ENCODE measurements around the gene MSH3. TPM values are rescaled to one million over a fixed set of nuclear protein-coding genes. Genes with fewer than 3 reads are reported as not detected.

MSH3 gene
- total and polyA plus RNA-seq, 2 of the 8 experiments (the other 6 are each of a cell fraction or from before 2014, with no cell fraction given), result 3.6 to 22.6 TPM

DNA sequence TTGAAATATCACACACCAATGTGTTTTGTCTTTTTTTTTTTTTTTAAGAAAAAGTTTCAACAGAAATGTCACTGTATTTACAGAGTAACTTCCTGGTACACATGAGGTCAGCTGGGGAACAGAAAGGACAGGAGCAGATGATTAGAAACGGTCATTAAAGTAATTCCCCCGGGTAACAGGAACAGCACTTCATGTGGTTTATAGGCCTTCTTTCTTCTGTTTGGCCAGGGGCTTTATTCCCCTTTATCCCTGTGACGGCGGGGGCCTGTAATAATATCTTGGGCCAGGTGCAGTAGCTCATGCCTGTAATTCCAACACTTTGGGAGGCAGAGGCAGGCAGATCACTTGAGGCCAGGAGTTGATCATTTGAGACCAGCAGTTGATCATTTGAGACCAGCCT, 30.5 kb upstream of the MSH3 start:
- H3K4me2 ChIP-seq (ENCODE audit: insufficient read depth in 1 of 2, low read depth in 2 of 2, low read length in 2 of 2), result no peak overlapping the region
- no peak for TF ChIP-seq GTF2F1 (IDR thresholded peaks at IDR 0.05; ENCODE audit: borderline replicate concordance, low read depth, low read length)
- TF ChIP-seq SIRT6 (IDR thresholded peaks at IDR 0.05; ENCODE audit: low read length), result no peak
- no peak for TF ChIP-seq SUZ12 (IDR thresholded peaks at IDR 0.05; ENCODE audit: low read length)
- no peak for TF ChIP-seq SIN3A (conservative IDR thresholded peaks at IDR 0.05 in 1 of 2, IDR thresholded peaks at IDR 0.05 in 1 of 2; ENCODE audit: low read depth in 1 of 2, low read length in 2 of 2)
- no peak for TF ChIP-seq EP300 (IDR thresholded peaks at IDR 0.05; ENCODE audit: borderline replicate concordance in 1 of 2, low read depth in 2 of 2, low read length in 2 of 2)
- no peak for TF ChIP-seq CREB1 (IDR thresholded peaks at IDR 0.05)
- no peak overlapping the region for H2BK12ac ChIP-seq (ENCODE audit: low read depth, low read length)
- no peaks in the 10 kb centered on the region for H3K4me1 ChIP-seq (replicated peaks in 1 of 4; ENCODE audit: control insufficient read depth in 3 of 4, insufficient read depth in 4 of 4, low read length in 3 of 4)
- peaks cover 0 to 5% (median 0%) of the 10 kb centered on the region in 4 experiments; a peak in 3 of 8 replicates for H3K36me3 ChIP-seq (ENCODE audit: control insufficient read depth in 2 of 4, insufficient read depth in 4 of 4, low read length in 3 of 4)
- no peak overlapping the region for H3K18ac ChIP-seq (ENCODE audit: extremely low read depth, low read length)
- no peaks in the 10 kb centered on the region for H3K79me2 ChIP-seq (ENCODE audit: control insufficient read depth in 1 of 2, insufficient read depth in 2 of 2, low read length in 2 of 2)
- no peak overlapping the region for H3K4me3 ChIP-seq (ENCODE audit: extremely low read depth in 1 of 4, insufficient read depth in 2 of 4, low read depth in 3 of 4, low read length in 4 of 4)
- H4K5ac ChIP-seq (ENCODE audit: insufficient read length, low read depth, low read length), result no peak overlapping the region
- no peak overlapping the region for H3K9ac ChIP-seq (replicated peaks in 1 of 4; ENCODE audit: extremely low read depth in 1 of 4, low read depth in 3 of 4, low read length in 3 of 4)
- no peak overlapping the region for H3K14ac ChIP-seq (ENCODE audit: insufficient read length)
- no peak overlapping the region for H4K91ac ChIP-seq (replicated peaks; ENCODE audit: insufficient read length, low read length)
- H3K27me3 ChIP-seq (replicated peaks in 1 of 4; ENCODE audit: control insufficient read depth in 3 of 4, extremely low read depth in 1 of 4, insufficient read depth in 3 of 4, low read length in 3 of 4), result no peaks in the 10 kb centered on the region
- no peaks in the 10 kb centered on the region for H3K79me1 ChIP-seq (ENCODE audit: low read depth, low read length)
- no peak overlapping the region for H2AK5ac ChIP-seq (ENCODE audit: low read depth, low read length)
- H4K8ac ChIP-seq (ENCODE audit: extremely low read depth, insufficient read depth, low read length), result no peak overlapping the region
- DNase-seq (ENCODE audit: low read depth in 1 of 2, low spot score in 2 of 2) (no peak), FAIRE-seq (no peak)
- no peak overlapping the region for H3K56ac ChIP-seq (replicated peaks; ENCODE audit: insufficient read length, low read depth, low read length)
- H2BK5ac ChIP-seq (ENCODE audit: low read depth, low read length), result no peak overlapping the region
- ChIA-PET POLR2A (ENCODE audit: partially characterized antibody) (interaction anchor here (0.8 to 2.1 kb wide), 5 partner anchors 15 to 185 kb away, joined by 3 to 4 read pairs (median 3); partner anchors contain the start of genes ANKRD34B and FAM151B), CTCF (ENCODE audit: partially characterized antibody) (interaction anchor here (1.4 kb wide), 1 partner anchor 33 kb away, joined by 6 read pairs; no protein-coding TSS in a partner anchor)
- H4K20me1 ChIP-seq (replicated peaks in 1 of 2; ENCODE audit: control insufficient read depth in 1 of 2, insufficient read depth in 2 of 2, low read length in 2 of 2), result no peaks in the 10 kb centered on the region
- H3K4ac ChIP-seq (replicated peaks; ENCODE audit: insufficient read length, low read depth, low read length), result no peak overlapping the region
- H3K23me2 ChIP-seq (ENCODE audit: low read depth, low read length), result no peaks in the 10 kb centered on the region
- H3K9me3 ChIP-seq (ENCODE audit: insufficient read depth in 2 of 2, low read depth in 1 of 2, low read length in 1 of 2), result no peaks in the 10 kb centered on the region
- H2AFZ ChIP-seq (ENCODE audit: low read length), result no peak overlapping the region
- H2BK15ac ChIP-seq (ENCODE audit: low read length), result no peak overlapping the region
- H2BK120ac ChIP-seq (replicated peaks; ENCODE audit: low read depth, low read length), result no peak overlapping the region
- H3K23ac ChIP-seq (ENCODE audit: insufficient read length), result no peak overlapping the region
- H3K27ac ChIP-seq (ENCODE audit: low read depth, low read length), result no peak overlapping the region
- WGBS, 2 experiments (ENCODE audit: extremely low coverage in 1 of 2, insufficient coverage in 1 of 2, insufficient read length in 1 of 2, insufficient replicate concordance in 2 of 2, low coverage in 1 of 2, low lambda C conversion rate in 2 of 2, missing lambda C conversion rate in 1 of 2), result 85% methylated on average over 4 of the region's 4 CpGs; no CpG with 5 or more reads in 1 of the 2 experiments
- no peak overlapping the region for H2BK20ac ChIP-seq (ENCODE audit: low read length)

Data from H1 (cell line).